Globus pallidus (tissue), 1 donor: ENCODE measurements around the gene SNUPN.
"Not testable (repeated sequence)": the region's sequence is repeated elsewhere in the genome, so short reads cannot be mapped to it uniquely, and the experiment has no call there.

Experiments
- DNase-seq: peaks from one replicate; pipeline ENCODE4 v3.0.0-alpha.2; 2015; ENCODE audit warnings: low spot score

The SNUPN gene

GRCh38 chr15:75637245-75638009, 11.9 kb upstream of the SNUPN start:
- no peak for DNase-seq

GRCh38 chr15:75636026-75636425, 10.5 kb upstream of the SNUPN start:
- no peak for DNase-seq

- DNase-seq: not testable (repeated sequence)
Observed at GRCh38 chr15:75633922-75634321, 8.4 kb upstream of the SNUPN start.

- no peak for DNase-seq
Observed at GRCh38 chr15:75631935-75632334, 6.4 kb upstream of the SNUPN start.

- no peak for DNase-seq
Observed at GRCh38 chr15:75622505-75622904, 3.0 kb downstream of the SNUPN start.

- DNase-seq: no peak
Observed at GRCh38 chr15:75620841-75621391, 4.6 kb downstream of the SNUPN start.

- DNase-seq: no peak
Observed at GRCh38 chr15:75620058-75620820, 5.3 kb downstream of the SNUPN start.

- no peak for DNase-seq
Observed at GRCh38 chr15:75616766-75617165, 8.8 kb downstream of the SNUPN start.

- DNase-seq: no peak
Observed at GRCh38 chr15:75606711-75607699, 18.5 kb downstream of the SNUPN start.

GRCh38 chr15:75606026-75606425, 19.5 kb downstream of the SNUPN start:
- DNase-seq: no peak

- DNase-seq: no peak
Observed at GRCh38 chr15:75599401-75599800, 26.1 kb downstream of the SNUPN start.

- DNase-seq: no peak
Observed at GRCh38 chr15:75598361-75598760, 27.2 kb downstream of the SNUPN start.

GRCh38 chr15:75597667-75598341, 27.7 kb downstream of the SNUPN start:
- no peak for DNase-seq

- peak; percentile 2 for DNase-seq
Observed at GRCh38 chr15:75596703-75597345, 28.7 kb downstream of the SNUPN start.

- no peak for DNase-seq
Observed at GRCh38 chr15:75594276-75594675, 31.2 kb downstream of the SNUPN start.

GRCh38 chr15:75591655-75592364, 33.7 kb downstream of the SNUPN start:
- DNase-seq: no peak

- DNase-seq: no peak
Observed at GRCh38 chr15:75590239-75590638, 35.3 kb downstream of the SNUPN start.

GRCh38 chr15:75589071-75589470, 36.5 kb downstream of the SNUPN start:
- no peak for DNase-seq

- DNase-seq: not testable (repeated sequence)
Observed at GRCh38 chr15:75586422-75586821, 39.1 kb downstream of the SNUPN start.

GRCh38 chr15:75584121-75584520, 41.4 kb downstream of the SNUPN start:
- no peak for DNase-seq
